ENCODE data around the gene CCDC93.

DNA sequence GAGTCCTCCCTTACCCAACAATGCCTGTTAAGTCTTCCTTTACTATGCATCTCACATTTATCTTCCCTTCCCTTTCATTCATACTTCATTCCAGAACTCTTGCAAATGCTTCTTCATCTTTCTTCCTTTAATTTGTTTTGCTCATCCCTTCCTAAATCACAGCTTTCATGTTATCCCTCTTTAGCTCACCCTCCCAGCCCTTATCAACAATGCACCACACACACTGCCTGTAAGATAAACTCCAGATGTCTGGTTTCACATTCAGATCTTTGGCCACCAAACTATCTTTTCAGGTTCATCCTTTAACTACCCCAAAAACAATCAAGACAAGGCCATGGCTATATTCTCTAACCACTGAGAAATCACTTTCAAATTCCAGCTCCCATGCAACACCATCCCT, 3.4 kb downstream of the CCDC93 start:
- TF ChIP-seq, protein P1, sequence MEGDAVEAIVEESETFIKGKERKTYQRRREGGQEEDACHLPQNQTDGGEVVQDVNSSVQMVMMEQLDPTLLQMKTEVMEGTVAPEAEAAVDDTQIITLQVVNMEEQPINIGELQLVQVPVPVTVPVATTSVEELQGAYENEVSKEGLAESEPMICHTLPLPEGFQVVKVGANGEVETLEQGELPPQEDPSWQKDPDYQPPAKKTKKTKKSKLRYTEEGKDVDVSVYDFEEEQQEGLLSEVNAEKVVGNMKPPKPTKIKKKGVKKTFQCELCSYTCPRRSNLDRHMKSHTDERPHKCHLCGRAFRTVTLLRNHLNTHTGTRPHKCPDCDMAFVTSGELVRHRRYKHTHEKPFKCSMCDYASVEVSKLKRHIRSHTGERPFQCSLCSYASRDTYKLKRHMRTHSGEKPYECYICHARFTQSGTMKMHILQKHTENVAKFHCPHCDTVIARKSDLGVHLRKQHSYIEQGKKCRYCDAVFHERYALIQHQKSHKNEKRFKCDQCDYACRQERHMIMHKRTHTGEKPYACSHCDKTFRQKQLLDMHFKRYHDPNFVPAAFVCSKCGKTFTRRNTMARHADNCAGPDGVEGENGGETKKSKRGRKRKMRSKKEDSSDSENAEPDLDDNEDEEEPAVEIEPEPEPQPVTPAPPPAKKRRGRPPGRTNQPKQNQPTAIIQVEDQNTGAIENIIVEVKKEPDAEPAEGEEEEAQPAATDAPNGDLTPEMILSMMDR (IDR thresholded peaks at IDR 0.05): no peak
- TF ChIP-seq POLR2A (IDR thresholded peaks at IDR 0.05) (no peak), EP300 (IDR thresholded peaks at IDR 0.05) (no peak)

All from ovary (tissue), 3 donors.